HCT116 (cell line): ENCODE measurements around the gene PDE1A. TPM values are rescaled to one million over a fixed set of nuclear protein-coding genes. Genes with fewer than 3 reads are reported as not detected.

Source experiments
- ATAC-seq: fragments of 200-7000 bp; cut with Tn5 transposase; 2 replicates; pipeline ENCODE4 v1.9.1; 2020; ENCODE audit warnings: mild to moderate bottlenecking, moderate library complexity
- BruUV-seq: library from RNA; stranded (reverse); fragments of 400-500 nt; replicated peaks from 2 replicates; lab custom pipeline; 2021; lab: Mats Ljungman, UMichigan
- CTCF ChIA-PET: fragments of 300-600 bp; sonication (Branson Sonifier 250); formaldehyde crosslinking; loops from one replicate; lab custom pipeline; 2021; ENCODE audit warnings: antibody characterized with exemption; lab: Charles Lee
- POLR2A ChIA-PET: fragments of 300-600, 350-600 bp; sonication (Branson Sonifier 250); formaldehyde crosslinking; loops from one replicate; lab custom pipeline; 2021; ENCODE audit warnings: antibody characterized with exemption; lab: Charles Lee
- RAD21 ChIA-PET, 2 experiments: fragments of 300-600 bp; sonication (Branson Sonifier 250); formaldehyde crosslinking; loops; one replicate each; lab custom pipeline; 2023; ENCODE audit warnings: low total read pairs in 2 of 2; ENCODE audit not compliant: uncharacterized antibody in 2 of 2, unreplicated experiment in 2 of 2, low non-redundant PET in 1 of 2; lab: Charles Lee
- DNase-seq: peaks from one replicate; pipeline ENCODE4 v3.0.0-alpha.2; 2010; ENCODE audit warnings: low read depth, low spot score
- H2AFZ ChIP-seq: fragments of 200-600 bp; shearing (Covaris generic), sonication (generic); 2 replicates; pipeline ENCODE4 v1.6.1; 2017; ENCODE audit warnings: low read depth, mixed run types, mixed read lengths, antibody characterized with exemption, low read length; ENCODE audit not compliant: poor library complexity, severe bottlenecking
- H3K27ac ChIP-seq: 2 replicates; pipeline ENCODE4 v1.5.1; 2012; ENCODE audit warnings: low read depth, low read length
- H3K27me3 ChIP-seq: fragments of 200-600 bp; sonication (generic); 2 replicates; pipeline ENCODE4 v1.6.1; 2016; ENCODE audit warnings: mixed run types, low read length, mixed read lengths; ENCODE audit not compliant: insufficient read depth
- H3K36me3 ChIP-seq, 2 experiments: fragments of 200-500 bp in 1 of 2; fragments of 200-600 bp in 1 of 2; sonication (Bioruptor generic) in 1 of 2; sonication (generic) in 1 of 2; 2 replicates each; pipeline versions ENCODE4 v1.5.1 to v1.6.1; 2014 to 2016; ENCODE audit warnings: low read length in 2 of 2, inconsistent platforms in 1 of 2, mixed read lengths in 1 of 2, mixed run types in 1 of 2; ENCODE audit not compliant: insufficient read depth in 2 of 2, control insufficient read depth in 1 of 2
- H3K4me1 ChIP-seq, 2 experiments: fragments of 200-600 bp in 1 of 2; sonication (generic) in 1 of 2; 2 replicates each; pipeline versions ENCODE4 v1.5.1 to v1.6.1; 2012 to 2017; ENCODE audit warnings: low read length in 2 of 2, inconsistent platforms in 1 of 2, mild to moderate bottlenecking in 1 of 2, mixed read lengths in 1 of 2, mixed run types in 1 of 2, moderate library complexity in 1 of 2; ENCODE audit not compliant: insufficient read depth in 2 of 2, control insufficient read depth in 1 of 2
- H3K4me2 ChIP-seq: fragments of 200-600 bp; sonication (generic); 2 replicates; pipeline ENCODE4 v1.6.1; 2017; ENCODE audit warnings: mixed run types, low read length, mixed read lengths
- H3K4me3 ChIP-seq, 2 experiments: fragments of 200-600 bp in 1 of 2; sonication (generic) in 1 of 2; replicated peaks in 1 of 2; 2 replicates each; pipeline ENCODE4 v1.5.1; 2011 to 2016; ENCODE audit warnings: low read length in 2 of 2, control low read depth in 1 of 2, low read depth in 1 of 2, mild to moderate bottlenecking in 1 of 2, mixed read lengths in 1 of 2, mixed run types in 1 of 2
- H3K79me2 ChIP-seq: fragments of 200-600 bp; sonication (generic); 2 replicates; pipeline ENCODE4 v1.6.1; 2017; ENCODE audit warnings: mild to moderate bottlenecking, mixed run types, low read length, moderate library complexity, mixed read lengths; ENCODE audit not compliant: insufficient read depth
- H3K9ac ChIP-seq: fragments of 200-600 bp; sonication (generic); 2 replicates; pipeline ENCODE4 v1.6.1; 2016; ENCODE audit warnings: low read length, mixed read lengths
- H3K9me2 ChIP-seq: fragments of 200-600 bp; sonication (generic), shearing (Covaris generic); 2 replicates; pipeline ENCODE4 v1.6.1; 2017; ENCODE audit warnings: mixed run types, mild to moderate bottlenecking, moderate library complexity; ENCODE audit not compliant: insufficient read depth
- H3K9me3 ChIP-seq, 2 experiments: fragments of 200-500 bp in 1 of 2; fragments of 200-600 bp in 1 of 2; sonication (Bioruptor generic) in 1 of 2; sonication (generic) in 1 of 2; 2 replicates each; pipeline ENCODE4 v1.6.1; 2014 to 2017; ENCODE audit warnings: low read length in 2 of 2, mixed read lengths in 2 of 2, inconsistent platforms in 1 of 2, low read depth in 1 of 2, mild to moderate bottlenecking in 1 of 2, mixed run types in 1 of 2, moderate library complexity in 1 of 2; ENCODE audit not compliant: control insufficient read depth in 1 of 2, insufficient read depth in 1 of 2
- H4K20me1 ChIP-seq: fragments of 200-600 bp; sonication (generic), shearing (Covaris generic); 2 replicates; pipeline ENCODE4 v1.6.1; 2017; ENCODE audit warnings: mixed run types, mild to moderate bottlenecking, moderate library complexity; ENCODE audit not compliant: insufficient read depth
- ATF3 ChIP-seq: IDR thresholded peaks from 2 replicates; pipeline ENCODE4 v1.6.1; 2012
- CBX3 ChIP-seq: IDR thresholded peaks from 2 replicates; pipeline ENCODE4 v1.6.1; 2012; ENCODE audit warnings: low read depth
- CEBPB ChIP-seq: IDR thresholded peaks from 2 replicates; pipeline ENCODE4 v1.6.1; 2012; ENCODE audit warnings: low read depth
- CTCF ChIP-seq, 3 experiments: fragments of 200-600 bp in 1 of 3; sonication (generic) in 1 of 3; IDR thresholded peaks in 2 of 3; conservative IDR thresholded peaks in 1 of 3; 2 replicates each; pipeline ENCODE4 v1.5.1; 2012 to 2017; ENCODE audit warnings: low read depth in 2 of 3, low read length in 2 of 3, antibody characterized with exemption in 1 of 3, borderline replicate concordance in 1 of 3, control low read depth in 1 of 3, mild to moderate bottlenecking in 1 of 3, mixed read lengths in 1 of 3, mixed run types in 1 of 3, moderate library complexity in 1 of 3; ENCODE audit not compliant: insufficient read depth in 1 of 3
- EGR1 ChIP-seq: IDR thresholded peaks from 2 replicates; pipeline ENCODE4 v1.6.1; 2012; ENCODE audit warnings: low read depth
- ELF1 ChIP-seq: IDR thresholded peaks from 2 replicates; pipeline ENCODE4 v1.6.1; 2012; ENCODE audit warnings: low read depth, borderline replicate concordance
- EZH2 ChIP-seq: fragments of 200-600 bp; sonication (generic); IDR thresholded peaks from 2 replicates; pipeline ENCODE4 v1.6.1; 2017; ENCODE audit warnings: antibody characterized with exemption, mixed run types
- FOSL1 ChIP-seq: IDR thresholded peaks from 2 replicates; pipeline ENCODE4 v1.6.1; 2012; ENCODE audit warnings: low read depth
- JUND ChIP-seq: IDR thresholded peaks from 2 replicates; pipeline ENCODE4 v1.6.1; 2012
- MAX ChIP-seq: IDR thresholded peaks from 2 replicates; pipeline ENCODE4 v1.6.1; 2012
- POLR2A ChIP-seq: IDR thresholded peaks from 2 replicates; pipeline ENCODE4 v1.7.0; 2011; ENCODE audit warnings: borderline replicate concordance; ENCODE audit not compliant: insufficient read depth, insufficient read length; ENCODE audit errors: extremely low read depth
- POLR2AphosphoS5 ChIP-seq: IDR thresholded peaks from 2 replicates; pipeline ENCODE4 v1.6.1; 2011; ENCODE audit warnings: mild to moderate bottlenecking, low read depth, low read length, moderate library complexity
- RAD21 ChIP-seq: IDR thresholded peaks from 2 replicates; pipeline ENCODE4 v1.6.1; 2012; ENCODE audit warnings: low read depth, mild to moderate bottlenecking
- SP1 ChIP-seq: IDR thresholded peaks from 2 replicates; pipeline ENCODE4 v1.6.1; 2012; ENCODE audit warnings: low read depth
- SRF ChIP-seq: IDR thresholded peaks from 2 replicates; pipeline ENCODE4 v1.6.1; 2012; ENCODE audit warnings: low read depth
- TCF7L2 ChIP-seq: IDR thresholded peaks from 2 replicates; pipeline ENCODE4 v1.7.0; 2011; ENCODE audit warnings: borderline replicate concordance, inconsistent platforms; ENCODE audit not compliant: insufficient read depth, insufficient read length; ENCODE audit errors: extremely low read depth
- YY1 ChIP-seq: IDR thresholded peaks from 2 replicates; pipeline ENCODE4 v1.6.1; 2011; ENCODE audit warnings: low read length, low read depth, moderate library complexity, mild to moderate bottlenecking; ENCODE audit not compliant: insufficient replicate concordance; ENCODE audit errors: extremely low read depth
- ZFX ChIP-seq: fragments of 450-650 bp; IDR thresholded peaks from 2 replicates; pipeline ENCODE4 v1.6.1; 2017
- intact Hi-C: fragments of 100-400 bp; cut with micrococcal nuclease; formaldehyde crosslinking; loops from 2 replicates; pipeline ENCODE4 v1.10.0; 2022
- total RNA-seq: library from RNA; stranded (reverse); gene quantifications from one replicate; pipeline ENCODE4 v1.2.1, GENCODE V29; 2021; ENCODE audit not compliant: unreplicated experiment
- TF ChIP-seq, protein P1 (sequence below): IDR thresholded peaks from 2 replicates; pipeline ENCODE4 v1.6.1; 2011; ENCODE audit warnings: mild to moderate bottlenecking, low read length, moderate library complexity; ENCODE audit not compliant: insufficient replicate concordance; ENCODE audit errors: extremely low read depth
- TF ChIP-seq, protein P2 (sequence below): IDR thresholded peaks from 2 replicates; pipeline ENCODE4 v1.6.1; 2012; ENCODE audit warnings: low read depth

PDE1A gene
- total RNA-seq, 1 experiment from 2014 or later: 0.12 TPM

- ChIA-PET CTCF (no interaction called here), RAD21 (no interaction called here)
- no peaks in the 10 kb centered on the region for H3K79me2 ChIP-seq
- no peaks in the 10 kb centered on the region for H3K27me3 ChIP-seq
- no peaks in the 10 kb centered on the region for H3K9me2 ChIP-seq
- H3K27ac ChIP-seq: no peak overlapping the region
- TF ChIP-seq ATF3 (no peak), CTCF (IDR thresholded peaks at IDR 0.05 in 2 of 3, conservative IDR thresholded peaks at IDR 0.05 in 1 of 3; ENCODE audit: borderline replicate concordance in 1 of 3, insufficient read depth in 1 of 3, low read depth in 2 of 3, low read length in 2 of 3) (no peak), MAX (no peak), POLR2A (no peak), POLR2AphosphoS5 (no peak), SP1 (no peak), EGR1 (no peak), ZFX (no peak), RAD21 (no peak), ELF1 (no peak), JUND (no peak), TCF7L2 (no peak), SRF (no peak), FOSL1 (no peak), EZH2 (no peak), YY1 (no peak), CBX3 (no peak), CEBPB (no peak)
- TF ChIP-seq, protein P1, sequence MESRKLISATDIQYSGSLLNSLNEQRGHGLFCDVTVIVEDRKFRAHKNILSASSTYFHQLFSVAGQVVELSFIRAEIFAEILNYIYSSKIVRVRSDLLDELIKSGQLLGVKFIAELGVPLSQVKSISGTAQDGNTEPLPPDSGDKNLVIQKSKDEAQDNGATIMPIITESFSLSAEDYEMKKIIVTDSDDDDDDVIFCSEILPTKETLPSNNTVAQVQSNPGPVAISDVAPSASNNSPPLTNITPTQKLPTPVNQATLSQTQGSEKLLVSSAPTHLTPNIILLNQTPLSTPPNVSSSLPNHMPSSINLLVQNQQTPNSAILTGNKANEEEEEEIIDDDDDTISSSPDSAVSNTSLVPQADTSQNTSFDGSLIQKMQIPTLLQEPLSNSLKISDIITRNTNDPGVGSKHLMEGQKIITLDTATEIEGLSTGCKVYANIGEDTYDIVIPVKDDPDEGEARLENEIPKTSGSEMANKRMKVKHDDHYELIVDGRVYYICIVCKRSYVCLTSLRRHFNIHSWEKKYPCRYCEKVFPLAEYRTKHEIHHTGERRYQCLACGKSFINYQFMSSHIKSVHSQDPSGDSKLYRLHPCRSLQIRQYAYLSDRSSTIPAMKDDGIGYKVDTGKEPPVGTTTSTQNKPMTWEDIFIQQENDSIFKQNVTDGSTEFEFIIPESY: no peak
- TF ChIP-seq, protein P2, sequence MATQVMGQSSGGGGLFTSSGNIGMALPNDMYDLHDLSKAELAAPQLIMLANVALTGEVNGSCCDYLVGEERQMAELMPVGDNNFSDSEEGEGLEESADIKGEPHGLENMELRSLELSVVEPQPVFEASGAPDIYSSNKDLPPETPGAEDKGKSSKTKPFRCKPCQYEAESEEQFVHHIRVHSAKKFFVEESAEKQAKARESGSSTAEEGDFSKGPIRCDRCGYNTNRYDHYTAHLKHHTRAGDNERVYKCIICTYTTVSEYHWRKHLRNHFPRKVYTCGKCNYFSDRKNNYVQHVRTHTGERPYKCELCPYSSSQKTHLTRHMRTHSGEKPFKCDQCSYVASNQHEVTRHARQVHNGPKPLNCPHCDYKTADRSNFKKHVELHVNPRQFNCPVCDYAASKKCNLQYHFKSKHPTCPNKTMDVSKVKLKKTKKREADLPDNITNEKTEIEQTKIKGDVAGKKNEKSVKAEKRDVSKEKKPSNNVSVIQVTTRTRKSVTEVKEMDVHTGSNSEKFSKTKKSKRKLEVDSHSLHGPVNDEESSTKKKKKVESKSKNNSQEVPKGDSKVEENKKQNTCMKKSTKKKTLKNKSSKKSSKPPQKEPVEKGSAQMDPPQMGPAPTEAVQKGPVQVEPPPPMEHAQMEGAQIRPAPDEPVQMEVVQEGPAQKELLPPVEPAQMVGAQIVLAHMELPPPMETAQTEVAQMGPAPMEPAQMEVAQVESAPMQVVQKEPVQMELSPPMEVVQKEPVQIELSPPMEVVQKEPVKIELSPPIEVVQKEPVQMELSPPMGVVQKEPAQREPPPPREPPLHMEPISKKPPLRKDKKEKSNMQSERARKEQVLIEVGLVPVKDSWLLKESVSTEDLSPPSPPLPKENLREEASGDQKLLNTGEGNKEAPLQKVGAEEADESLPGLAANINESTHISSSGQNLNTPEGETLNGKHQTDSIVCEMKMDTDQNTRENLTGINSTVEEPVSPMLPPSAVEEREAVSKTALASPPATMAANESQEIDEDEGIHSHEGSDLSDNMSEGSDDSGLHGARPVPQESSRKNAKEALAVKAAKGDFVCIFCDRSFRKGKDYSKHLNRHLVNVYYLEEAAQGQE: no peak
- TF ChIP-seq, all 23 proteins: peak for 0
- Histone ChIP-seq H4K20me1 (no peaks in the 10 kb centered on the region), H3K9me3 (no peaks in the 10 kb centered on the region), H3K36me3 (no peaks in the 10 kb centered on the region), H3K9ac (no peak overlapping the region), H3K4me2 (no peak overlapping the region), H3K4me1 (no peaks in the 10 kb centered on the region), H3K4me3 (no peak overlapping the region), H2AFZ (no peak overlapping the region)
- no TSS peak for BruUV-seq
- ATAC-seq (no peak), DNase-seq (no peak)
- POLR2A ChIA-PET: no interaction called here
- intact Hi-C loops: no loop called here
Observed at GRCh38 chr2:182164686-182165085, 262.1 kb downstream of the PDE1A start.
